ENCODE measurements around the gene ZSWIM8. TPM values are rescaled to one million over a fixed set of nuclear protein-coding genes. Genes with fewer than 3 reads are reported as not detected.

Gene ZSWIM8
- total RNA-seq, 6 experiments from 2014 or later = 52.2 to 107 (median 77.5) TPM

DNA sequence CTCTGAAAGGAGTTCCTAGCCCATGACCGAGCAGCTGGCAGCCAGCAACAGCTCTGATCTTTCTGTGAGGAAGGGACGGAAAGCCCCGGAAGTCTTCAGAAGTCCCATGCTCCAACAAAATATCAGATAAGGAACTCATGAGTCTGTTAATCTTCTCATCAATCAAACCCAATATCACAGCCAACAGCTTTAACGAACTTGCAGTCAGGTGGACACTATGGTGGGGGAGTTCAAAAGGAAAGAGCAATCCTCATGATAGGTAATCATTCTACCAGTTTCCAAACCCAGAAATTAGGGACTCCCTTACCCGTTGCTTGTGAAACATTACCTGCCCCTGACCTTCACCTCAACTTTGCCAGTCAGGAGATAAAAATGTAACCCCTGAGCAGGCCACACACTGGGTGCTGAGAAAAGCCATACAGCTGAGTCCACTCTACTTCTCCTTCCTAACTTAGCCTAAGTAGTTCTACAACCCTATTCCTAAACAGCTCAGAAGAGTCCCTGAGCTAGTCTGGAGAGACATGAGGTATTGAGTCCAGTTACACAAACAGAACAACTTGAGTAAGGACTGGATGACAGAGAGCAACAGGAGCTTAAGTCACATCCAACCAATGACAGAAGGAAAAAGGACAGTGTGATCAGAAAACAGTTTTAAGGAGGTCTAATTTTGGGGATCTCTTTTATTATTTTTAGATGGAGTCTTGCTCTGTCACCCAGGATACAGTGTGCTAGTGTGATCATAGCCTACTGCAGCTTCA is 23.8 kb downstream of the ZSWIM8 start:
- Histone ChIP-seq H3K9me3 (no peaks in the 10 kb centered on the region), H3K27me3 (no peaks in the 10 kb centered on the region), H3K36me3 (peaks cover 0 to 28% (median 11%) of the 10 kb centered on the region in 4 donors), H3K4me3 (no peak overlapping the region), H3K4me1 (peaks cover 0 to 23% (median 0%) of the 10 kb centered on the region in 4 donors), H3K27ac (no peak overlapping the region)
- intact Hi-C loops (cut with DNase I) = no loop called here
- TF ChIP-seq POLR2A (IDR thresholded peaks at IDR 0.05) = no peak
- TF ChIP-seq, protein P1, sequence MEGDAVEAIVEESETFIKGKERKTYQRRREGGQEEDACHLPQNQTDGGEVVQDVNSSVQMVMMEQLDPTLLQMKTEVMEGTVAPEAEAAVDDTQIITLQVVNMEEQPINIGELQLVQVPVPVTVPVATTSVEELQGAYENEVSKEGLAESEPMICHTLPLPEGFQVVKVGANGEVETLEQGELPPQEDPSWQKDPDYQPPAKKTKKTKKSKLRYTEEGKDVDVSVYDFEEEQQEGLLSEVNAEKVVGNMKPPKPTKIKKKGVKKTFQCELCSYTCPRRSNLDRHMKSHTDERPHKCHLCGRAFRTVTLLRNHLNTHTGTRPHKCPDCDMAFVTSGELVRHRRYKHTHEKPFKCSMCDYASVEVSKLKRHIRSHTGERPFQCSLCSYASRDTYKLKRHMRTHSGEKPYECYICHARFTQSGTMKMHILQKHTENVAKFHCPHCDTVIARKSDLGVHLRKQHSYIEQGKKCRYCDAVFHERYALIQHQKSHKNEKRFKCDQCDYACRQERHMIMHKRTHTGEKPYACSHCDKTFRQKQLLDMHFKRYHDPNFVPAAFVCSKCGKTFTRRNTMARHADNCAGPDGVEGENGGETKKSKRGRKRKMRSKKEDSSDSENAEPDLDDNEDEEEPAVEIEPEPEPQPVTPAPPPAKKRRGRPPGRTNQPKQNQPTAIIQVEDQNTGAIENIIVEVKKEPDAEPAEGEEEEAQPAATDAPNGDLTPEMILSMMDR (IDR thresholded peaks at IDR 0.05) = no peak
- DNase-seq (no peak), ATAC-seq (no peak)
- 42% methylated on average over 3 of the region's 5 CpGs for WGBS (ENCODE audit: insufficient coverage, low coverage, low lambda C conversion rate, missing lambda C conversion rate)

DNA sequence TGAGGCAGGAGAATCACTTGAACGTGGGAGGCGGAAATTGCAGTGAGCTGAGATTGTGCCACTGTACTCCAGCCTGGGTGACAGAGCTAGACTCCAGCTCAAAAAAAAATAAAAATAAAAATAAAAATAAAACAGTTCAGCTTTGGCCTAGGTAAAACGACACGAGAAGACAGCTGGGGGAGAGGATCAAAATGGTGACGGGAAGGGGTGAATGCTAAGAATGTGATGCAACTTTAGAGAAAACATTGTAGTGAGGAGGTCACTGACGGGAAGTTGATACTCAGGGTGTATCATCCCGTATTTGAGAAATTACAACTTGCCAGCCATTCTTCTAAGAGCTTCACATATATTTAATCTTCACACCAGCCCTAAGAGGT is 24.9 kb downstream of the ZSWIM8 start:
- Histone ChIP-seq H3K4me3 (peak overlapping the region; percentile 89 to 96 (median 95)), H3K9me3 (no peaks in the 10 kb centered on the region), H3K27ac (peak overlapping the region in 1 of 3 donors; percentile 86), H3K36me3 (peaks cover 0 to 24% (median 9%) of the 10 kb centered on the region in 4 donors), H3K4me1 (peaks cover 0 to 23% (median 0%) of the 10 kb centered on the region in 4 donors), H3K27me3 (no peaks in the 10 kb centered on the region)
- 68% methylated on average over 7 of the region's 7 CpGs for WGBS (ENCODE audit: insufficient coverage, low coverage, low lambda C conversion rate, missing lambda C conversion rate)
- TF ChIP-seq, protein P1 (IDR thresholded peaks at IDR 0.05) = no peak
- no peak for TF ChIP-seq POLR2A (IDR thresholded peaks at IDR 0.05)
- intact Hi-C loops (cut with DNase I) = no loop called here
- DNase-seq = no peak
- ATAC-seq = no peak

DNA sequence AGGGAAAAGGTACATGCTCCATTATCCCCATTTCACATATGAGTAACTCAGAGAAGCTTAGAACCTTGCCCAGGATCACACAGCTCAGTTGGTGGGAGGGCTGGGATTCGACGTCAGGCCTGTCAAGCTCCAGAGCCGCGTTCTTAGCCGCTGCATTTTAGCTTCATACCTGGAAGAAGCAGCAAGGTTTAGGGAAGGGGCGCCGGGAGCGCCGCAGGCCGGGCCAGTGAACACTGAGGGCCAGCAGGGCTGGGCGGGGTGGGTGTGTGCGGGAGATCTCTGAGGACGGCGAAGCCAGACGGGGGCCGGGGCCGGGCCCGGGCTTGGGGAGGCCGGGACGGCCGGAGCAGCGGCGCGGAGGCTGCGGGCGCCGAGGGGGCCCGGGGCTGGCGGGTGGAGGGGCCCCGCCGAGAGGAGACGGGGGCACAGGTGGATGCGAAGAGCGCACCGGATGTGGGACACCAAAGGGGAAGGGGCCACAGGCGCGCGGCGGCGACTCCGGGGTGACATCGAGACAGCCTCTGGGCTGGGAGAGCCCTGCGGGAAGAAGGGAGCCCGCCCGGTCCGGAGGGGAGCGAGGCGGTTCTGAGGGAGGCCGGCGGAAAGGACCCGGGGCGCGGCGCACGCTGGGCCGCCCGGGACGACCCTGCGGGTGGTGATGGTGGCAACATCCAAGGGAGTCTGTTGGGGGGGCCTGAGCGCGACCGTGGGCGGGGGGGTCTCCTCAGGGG is 25.5 kb downstream of the ZSWIM8 start:
- Histone ChIP-seq H3K4me1 (peaks cover 0 to 23% (median 0%) of the 10 kb centered on the region in 4 donors), H3K4me3 (peak overlapping the region; percentile 89 to 96 (median 95)), H3K27ac (peak overlapping the region; percentile 86 to 88 (median 88)), H3K27me3 (no peaks in the 10 kb centered on the region), H3K36me3 (peaks cover 0 to 18% (median 7%) of the 10 kb centered on the region in 4 donors), H3K9me3 (no peaks in the 10 kb centered on the region)
- WGBS (ENCODE audit: insufficient coverage, low coverage, low lambda C conversion rate, missing lambda C conversion rate) = 0% methylated on average over 7 of the region's 63 CpGs
- DNase-seq (peak in 2 of 3 donors; percentile 61 to 73), ATAC-seq (peak; percentile 2 to 24 (median 7))
- TF ChIP-seq, protein P1 (IDR thresholded peaks at IDR 0.05) = no peak
- TF ChIP-seq POLR2A (IDR thresholded peaks at IDR 0.05) = no peak
- intact Hi-C loops (cut with DNase I) = no loop called here

DNA sequence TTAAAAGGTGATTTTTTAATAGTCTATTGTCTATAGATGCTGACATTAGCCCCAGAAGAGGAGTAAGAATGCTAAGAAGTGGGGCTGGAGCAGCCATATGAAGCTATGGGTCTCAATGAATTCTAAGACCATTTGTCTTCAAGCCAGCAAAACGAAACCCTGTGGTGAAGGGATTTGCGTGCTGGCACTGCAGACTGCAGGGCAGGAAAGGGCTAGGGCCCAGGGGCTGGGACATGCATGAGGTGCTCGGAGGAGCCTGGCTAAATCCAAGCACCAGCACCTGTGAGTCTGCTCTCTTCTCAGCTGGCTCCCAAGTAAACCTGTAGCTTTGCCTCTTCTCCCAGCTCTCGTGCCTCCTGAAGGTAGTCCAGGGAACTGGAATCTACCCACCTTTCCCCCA is 27.3 kb downstream of the ZSWIM8 start:
- 97% methylated on average over 4 of the region's 4 CpGs for WGBS (ENCODE audit: insufficient coverage, low coverage, low lambda C conversion rate, missing lambda C conversion rate)

More for the DNA sequence above, 27.3 kb downstream of the ZSWIM8 start:
- H3K27me3 ChIP-seq = no peaks in the 10 kb centered on the region
- TF ChIP-seq POLR2A (IDR thresholded peaks at IDR 0.05) = no peak
- TF ChIP-seq, protein P1 (IDR thresholded peaks at IDR 0.05) = no peak
- H3K27ac ChIP-seq = no peak overlapping the region
- H3K4me3 ChIP-seq = no peak overlapping the region
- intact Hi-C loops (cut with DNase I) = no loop called here
- H3K36me3 ChIP-seq = peaks cover 0 to 8% (median 0%) of the 10 kb centered on the region in 4 donors
- ATAC-seq = no peak
- peak in 1 of 3 donors; percentile 25 for DNase-seq
- H3K9me3 ChIP-seq = no peaks in the 10 kb centered on the region
- peaks cover 0 to 34% (median 6%) of the 10 kb centered on the region in 4 donors for H3K4me1 ChIP-seq
